ENCODE measurements around the gene SNX20. TPM values are rescaled to one million over a fixed set of nuclear protein-coding genes. Genes with fewer than 3 reads are reported as not detected.

SNX20 gene
- total and polyA plus RNA-seq, 2 of the 13 experiments (the other 11 are each of a cell fraction or from before 2014, with no cell fraction given): not detected

- TF ChIP-seq ZNF18 (CRISPR knock-in tag; IDR thresholded peaks at IDR 0.05; ENCODE audit: insufficient replicate concordance) (peak; percentile 59), SMARCE1 (IDR thresholded peaks at IDR 0.05; ENCODE audit: borderline replicate concordance) (no peak), ZFP37 (CRISPR knock-in tag; IDR thresholded peaks at IDR 0.05; ENCODE audit: borderline replicate concordance) (no peak), ZNF598 (CRISPR knock-in tag; IDR thresholded peaks at IDR 0.05; ENCODE audit: borderline replicate concordance) (no peak), ZNF343 (CRISPR knock-in tag; IDR thresholded peaks at IDR 0.05) (no peak), HDAC6 (IDR thresholded peaks at IDR 0.05; ENCODE audit: low read depth, low read length) (no peak), SETDB1 (CRISPR knock-in tag; IDR thresholded peaks at IDR 0.05; ENCODE audit: borderline replicate concordance) (no peak), SIN3B (IDR thresholded peaks at IDR 0.05; ENCODE audit: low read length) (no peak), ZNF644 (CRISPR knock-in tag; IDR thresholded peaks at IDR 0.05; ENCODE audit: low read depth) (no peak), AFF4 (CRISPR knock-in tag; IDR thresholded peaks at IDR 0.05) (no peak), ZSCAN22 (CRISPR knock-in tag; IDR thresholded peaks at IDR 0.05) (no peak), KLF16 (CRISPR knock-in tag; IDR thresholded peaks at IDR 0.05) (peak in 1 of 2 experiments; percentile 65; a peak in 2 of 4 replicates), SNAPC4 (CRISPR knock-in tag; IDR thresholded peaks at IDR 0.05) (no peak)
- TF ChIP-seq, protein P1, sequence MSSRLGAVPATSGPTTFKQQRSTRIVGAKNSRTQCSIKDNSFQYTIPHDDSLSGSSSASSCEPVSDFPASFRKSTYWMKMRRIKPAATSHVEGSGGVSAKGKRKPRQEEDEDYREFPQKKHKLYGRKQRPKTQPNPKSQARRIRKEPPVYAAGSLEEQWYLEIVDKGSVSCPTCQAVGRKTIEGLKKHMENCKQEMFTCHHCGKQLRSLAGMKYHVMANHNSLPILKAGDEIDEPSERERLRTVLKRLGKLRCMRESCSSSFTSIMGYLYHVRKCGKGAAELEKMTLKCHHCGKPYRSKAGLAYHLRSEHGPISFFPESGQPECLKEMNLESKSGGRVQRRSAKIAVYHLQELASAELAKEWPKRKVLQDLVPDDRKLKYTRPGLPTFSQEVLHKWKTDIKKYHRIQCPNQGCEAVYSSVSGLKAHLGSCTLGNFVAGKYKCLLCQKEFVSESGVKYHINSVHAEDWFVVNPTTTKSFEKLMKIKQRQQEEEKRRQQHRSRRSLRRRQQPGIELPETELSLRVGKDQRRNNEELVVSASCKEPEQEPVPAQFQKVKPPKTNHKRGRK (CRISPR knock-in tag; IDR thresholded peaks at IDR 0.05): no peak
These were observed 18.4 kb upstream of the SNX20 start (continued) for GRCh38 chr16:50699326-50700159.

Measured in HepG2 (cell line).